HepG2 (cell line): ENCODE data around the gene SLC34A3. TPM values are rescaled to one million over a fixed set of nuclear protein-coding genes. Genes with fewer than 3 reads are reported as not detected.

Source experiments
- AHR ChIP-seq: IDR thresholded peaks from 2 replicates; pipeline ENCODE4 v1.6.1; 2018; ENCODE audit warnings: missing genetic modification reagents, missing compliant biosample characterization
- AKNA ChIP-seq: sonication (generic); formaldehyde crosslinking; IDR thresholded peaks from 2 replicates; pipeline ENCODE4 v1.4.0; 2020; ENCODE audit warnings: missing genetic modification reagents, borderline replicate concordance
- CBX1 ChIP-seq: IDR thresholded peaks from one replicate; pipeline ENCODE4 v1.6.1; 2016; ENCODE audit warnings: antibody characterized with exemption, low read depth
- CEBPB ChIP-seq: IDR thresholded peaks from 2 replicates; pipeline ENCODE4 v1.6.1; 2011; ENCODE audit warnings: low read depth, low read length, improper control_type of control experiment, borderline replicate concordance
- FOXA1 ChIP-seq, 2 experiments: fragments of 450-650 bp in 1 of 2; sonication (generic) in 1 of 2; formaldehyde crosslinking in 1 of 2; IDR thresholded peaks; 2 replicates each; pipeline versions ENCODE4 v1.4.0 to v1.6.1; 2016 to 2020; ENCODE audit warnings: missing genetic modification reagents in 1 of 2
- GABPA ChIP-seq, 2 experiments: IDR thresholded peaks; 2 replicates each; pipeline ENCODE4 v1.6.1; 2011 to 2016; ENCODE audit warnings: low read depth in 2 of 2, low read length in 1 of 2, missing biosample characterization in 1 of 2, missing genetic modification characterization in 1 of 2
- GATAD1 ChIP-seq: IDR thresholded peaks from 2 replicates; pipeline ENCODE4 v1.6.1; 2016; ENCODE audit warnings: missing genetic modification reagents, missing compliant biosample characterization
- HCFC1 ChIP-seq: fragments of 150-350 bp; IDR thresholded peaks from 2 replicates; pipeline ENCODE4 v1.6.1; 2014; ENCODE audit warnings: low read depth, low read length
- HOXA7 ChIP-seq: sonication (generic); formaldehyde crosslinking; IDR thresholded peaks from 2 replicates; pipeline ENCODE4 v1.8.1; 2022; ENCODE audit warnings: mild to moderate bottlenecking, missing genetic modification reagents, moderate library complexity
- KDM5B ChIP-seq: sonication (generic); formaldehyde crosslinking; IDR thresholded peaks from 2 replicates; pipeline ENCODE4 v1.4.0; 2020; ENCODE audit warnings: missing genetic modification reagents, mild to moderate bottlenecking, borderline replicate concordance
- NFKBIZ ChIP-seq: IDR thresholded peaks from 2 replicates; pipeline ENCODE4 v1.6.1; 2018; ENCODE audit warnings: missing genetic modification reagents, missing compliant biosample characterization
- NR1H2 ChIP-seq: sonication (generic); formaldehyde crosslinking; IDR thresholded peaks from 2 replicates; pipeline ENCODE4 v1.8.1; 2022; ENCODE audit warnings: low read depth, missing genetic modification reagents, borderline replicate concordance
- NR2F6 ChIP-seq, 2 experiments: IDR thresholded peaks; 2 replicates each; pipeline ENCODE4 v1.6.1; 2016; ENCODE audit warnings: antibody characterized with exemption in 1 of 2, mild to moderate bottlenecking in 1 of 2
- PRPF4 ChIP-seq: fragments of 200-400 bp; formaldehyde crosslinking; IDR thresholded peaks from 2 replicates; pipeline ENCODE4 v1.6.1; 2016; ENCODE audit warnings: low read length, low read depth; ENCODE audit not compliant: poor library complexity, severe bottlenecking
- SCMH1 ChIP-seq: sonication (generic); formaldehyde crosslinking; IDR thresholded peaks from 2 replicates; pipeline ENCODE4 v1.9.0; 2021; ENCODE audit warnings: missing genetic modification reagents, mild to moderate bottlenecking, borderline replicate concordance
- ZMYM2 ChIP-seq: sonication (generic); formaldehyde crosslinking; IDR thresholded peaks from 2 replicates; pipeline ENCODE4 v1.8.0; 2022; ENCODE audit warnings: mild to moderate bottlenecking, missing genetic modification reagents
- ZNF12 ChIP-seq: sonication (generic); formaldehyde crosslinking; IDR thresholded peaks from 2 replicates; pipeline ENCODE4 v1.5.0; 2020; ENCODE audit warnings: missing genetic modification reagents
- ZNF296 ChIP-seq: sonication (generic); formaldehyde crosslinking; conservative IDR thresholded peaks from 2 replicates; pipeline ENCODE4 v1.5.0; 2020; ENCODE audit warnings: mild to moderate bottlenecking, missing genetic modification reagents
- ZNF382 ChIP-seq: sonication (generic); formaldehyde crosslinking; IDR thresholded peaks from 2 replicates; pipeline ENCODE4 v1.5.0; 2020; ENCODE audit warnings: missing genetic modification reagents, mild to moderate bottlenecking, borderline replicate concordance
- ZNF589 ChIP-seq: sonication (generic); formaldehyde crosslinking; conservative IDR thresholded peaks from 2 replicates; pipeline ENCODE4 v1.8.0; 2022; ENCODE audit warnings: mild to moderate bottlenecking, moderate library complexity, missing genetic modification reagents
- polyA plus RNA-seq, 8 experiments: library from polyadenylated mRNA; depleted of rRNA in 3 of 8; stranded (reverse) in 7 of 8; unstranded in 1 of 8; fragments of >200 nt; fragmentation: Illumina TruSeq in 4 of 8; extraction: Trizol in 4 of 8; gene quantifications; 2 replicates each; pipeline versions ENCODE4 v1.2.1 to v1.2.3, GENCODE V29; 2011 to 2016; ENCODE audit warnings: low read depth in 4 of 8, missing spikeins in 1 of 8, mixed read lengths in 1 of 8; ENCODE audit not compliant: insufficient read depth in 1 of 8
- total RNA-seq, 5 experiments: library from RNA; depleted of rRNA; stranded (reverse); fragments of >200 nt; fragmentation: Illumina TruSeq; extraction: Trizol; gene quantifications; 2 replicates each; pipeline ENCODE4 v1.2.3, GENCODE V29; 2016; ENCODE audit warnings: low read depth in 1 of 5
- TF ChIP-seq, protein P1 (sequence below): sonication (generic); formaldehyde crosslinking; IDR thresholded peaks from 2 replicates; pipeline ENCODE4 v1.8.0; 2022; ENCODE audit warnings: mild to moderate bottlenecking, missing genetic modification reagents, moderate library complexity
- TF ChIP-seq, protein P2 (sequence below): IDR thresholded peaks from 2 replicates; pipeline ENCODE4 v1.6.1; 2016; ENCODE audit warnings: low read depth

SLC34A3 gene
- total and polyA plus RNA-seq, 2 of the 13 experiments (the other 11 are each of a cell fraction or from before 2014, with no cell fraction given) = 0.07 to 1.0 TPM

- TF ChIP-seq, protein P1, sequence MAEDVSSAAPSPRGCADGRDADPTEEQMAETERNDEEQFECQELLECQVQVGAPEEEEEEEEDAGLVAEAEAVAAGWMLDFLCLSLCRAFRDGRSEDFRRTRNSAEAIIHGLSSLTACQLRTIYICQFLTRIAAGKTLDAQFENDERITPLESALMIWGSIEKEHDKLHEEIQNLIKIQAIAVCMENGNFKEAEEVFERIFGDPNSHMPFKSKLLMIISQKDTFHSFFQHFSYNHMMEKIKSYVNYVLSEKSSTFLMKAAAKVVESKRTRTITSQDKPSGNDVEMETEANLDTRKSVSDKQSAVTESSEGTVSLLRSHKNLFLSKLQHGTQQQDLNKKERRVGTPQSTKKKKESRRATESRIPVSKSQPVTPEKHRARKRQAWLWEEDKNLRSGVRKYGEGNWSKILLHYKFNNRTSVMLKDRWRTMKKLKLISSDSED (CRISPR knock-in tag) = no peak
- peak; percentile 91 for TF ChIP-seq HCFC1
- TF ChIP-seq ZMYM2 (CRISPR knock-in tag) = no peak
- peak; percentile 76; the same call in 1 of the 2 replicates for TF ChIP-seq KDM5B (CRISPR knock-in tag)
- TF ChIP-seq NR1H2 = 0 out of 2 replicates have a peak, but pooled peaks have one; percentile 50
- TF ChIP-seq CEBPB = no peak
- no peak for TF ChIP-seq NR2F6 (IDR thresholded peaks at IDR 0.05)
- peak; percentile 77 for TF ChIP-seq NR2F6 (CRISPR knock-in tag; IDR thresholded peaks at IDR 0.05)
- peak; percentile 100 for TF ChIP-seq GATAD1 (CRISPR knock-in tag)
- TF ChIP-seq AKNA (CRISPR knock-in tag) = no peak
- no peak for TF ChIP-seq PRPF4
- no peak for TF ChIP-seq ZNF296
- no peak for TF ChIP-seq ZNF382 (CRISPR knock-in tag)
- TF ChIP-seq ZNF12 (CRISPR knock-in tag) = no peak
- TF ChIP-seq AHR (CRISPR knock-in tag) = no peak
- TF ChIP-seq GABPA (IDR thresholded peaks at IDR 0.05; ENCODE audit: low read depth, low read length) = no peak
- TF ChIP-seq GABPA (CRISPR knock-in tag; IDR thresholded peaks at IDR 0.05; ENCODE audit: low read depth) = no peak; the same call in 1 of the 2 replicates
- no peak for TF ChIP-seq SCMH1 (CRISPR knock-in tag)
- peak; percentile 80 for TF ChIP-seq CBX1
- peak; percentile 59; the same call in 1 of the 2 replicates for TF ChIP-seq ZNF589 (CRISPR knock-in tag)
- no peak for TF ChIP-seq FOXA1 (IDR thresholded peaks at IDR 0.05)
- TF ChIP-seq FOXA1 (CRISPR knock-in tag; IDR thresholded peaks at IDR 0.05) = peak; percentile 77
- TF ChIP-seq, protein P2, sequence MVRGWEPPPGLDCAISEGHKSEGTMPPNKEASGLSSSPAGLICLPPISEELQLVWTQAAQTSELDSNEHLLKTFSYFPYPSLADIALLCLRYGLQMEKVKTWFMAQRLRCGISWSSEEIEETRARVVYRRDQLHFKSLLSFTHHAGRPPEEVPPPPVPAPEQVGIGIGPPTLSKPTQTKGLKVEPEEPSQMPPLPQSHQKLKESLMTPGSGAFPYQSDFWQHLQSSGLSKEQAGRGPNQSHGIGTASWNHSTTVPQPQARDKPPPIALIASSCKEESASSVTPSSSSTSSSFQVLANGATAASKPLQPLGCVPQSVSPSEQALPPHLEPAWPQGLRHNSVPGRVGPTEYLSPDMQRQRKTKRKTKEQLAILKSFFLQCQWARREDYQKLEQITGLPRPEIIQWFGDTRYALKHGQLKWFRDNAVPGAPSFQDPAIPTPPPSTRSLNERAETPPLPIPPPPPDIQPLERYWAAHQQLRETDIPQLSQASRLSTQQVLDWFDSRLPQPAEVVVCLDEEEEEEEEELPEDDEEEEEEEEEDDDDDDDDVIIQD (CRISPR knock-in tag) = peak; percentile 23; the same call in 1 of the 2 replicates
- TF ChIP-seq NFKBIZ (CRISPR knock-in tag) = peak; percentile 38; the same call in 1 of the 2 replicates
- TF ChIP-seq HOXA7 = no peak
Observed at GRCh38 chr9:137188490-137189296, 42.0 kb upstream of the SLC34A3 start, which contains the start of the genes ANAPC2 and SSNA1 (continued).
